WTC11 (cell line): Measurements from ENCODE around the gene YIF1A. TPM values are rescaled to one million over a fixed set of nuclear protein-coding genes. Genes with fewer than 3 reads are reported as not detected.
"Not testable (repeated sequence)": the region's sequence is repeated elsewhere in the genome, so short reads cannot be mapped to it uniquely, and the experiment has no call there.

Source experiments
- ATAC-seq: fragments of 200-7000 bp; cut with Tn5 transposase; 2 replicates; pipeline ENCODE4 v1.10.0; 2021; ENCODE audit warnings: mild to moderate bottlenecking, moderate library complexity
- CTCF ChIA-PET: fragments of 300-600 bp; sonication (Branson Sonifier 250); formaldehyde crosslinking; loops from one replicate; lab custom pipeline; 2021; ENCODE audit warnings: antibody characterized with exemption; lab: Charles Lee
- POLR2A ChIA-PET: fragments of 350-600 bp; sonication (Branson Sonifier 250); formaldehyde crosslinking; loops from one replicate; lab custom pipeline; 2021; ENCODE audit warnings: antibody characterized with exemption; lab: Charles Lee
- DNase-seq: peaks from one replicate; pipeline ENCODE4 v3.0.0; 2021; ENCODE audit warnings: low spot score
- H3K27ac Mint-ChIP-seq: 2 replicates; pipeline ENCODE4 v1.8.0; 2021; ENCODE audit warnings: mixed read lengths
- H3K27me3 Mint-ChIP-seq: 2 replicates; pipeline ENCODE4 v1.8.0; 2021; ENCODE audit warnings: low read depth, mild to moderate bottlenecking, moderate library complexity, mixed read lengths
- H3K36me3 Mint-ChIP-seq: 2 replicates; pipeline ENCODE4 v1.8.0; 2021; ENCODE audit warnings: mixed read lengths
- H3K4me1 Mint-ChIP-seq: 2 replicates; pipeline ENCODE4 v1.8.0; 2022; ENCODE audit warnings: mixed read lengths
- H3K4me3 Mint-ChIP-seq: 2 replicates; pipeline ENCODE4 v1.8.0; 2021; ENCODE audit warnings: mild to moderate bottlenecking, moderate library complexity, mixed read lengths
- H3K9me3 Mint-ChIP-seq: 2 replicates; pipeline ENCODE4 v1.8.0; 2021; ENCODE audit warnings: mixed read lengths
- AFF4 ChIP-seq: sonication (generic); formaldehyde crosslinking; IDR thresholded peaks from 2 replicates; pipeline ENCODE4 v1.8.1; 2023; ENCODE audit warnings: mild to moderate bottlenecking, missing genetic modification reagents, borderline replicate concordance
- ATF2 ChIP-seq: sonication (generic); formaldehyde crosslinking; IDR thresholded peaks from 2 replicates; pipeline ENCODE4 v1.8.1; 2022; ENCODE audit warnings: low read depth, missing genetic modification reagents, borderline replicate concordance
- CTCF ChIP-seq: fragments of 200-600 bp; IDR thresholded peaks from 2 replicates; pipeline ENCODE4 v1.8.0; 2022; ENCODE audit warnings: antibody characterized with exemption
- ELF4 ChIP-seq: sonication (generic); formaldehyde crosslinking; IDR thresholded peaks from 2 replicates; pipeline ENCODE4 v1.8.1; 2022; ENCODE audit warnings: low read depth, mild to moderate bottlenecking, moderate library complexity, missing genetic modification reagents
- EMX1 ChIP-seq: fragments of 250-450 bp; sonication (Bioruptor Pico); IDR thresholded peaks from 2 replicates; pipeline ENCODE4 v1.8.0; 2021; ENCODE audit warnings: mild to moderate bottlenecking
- FOXK1 ChIP-seq: sonication (generic); formaldehyde crosslinking; IDR thresholded peaks from 2 replicates; pipeline ENCODE4 v1.8.0; 2022; ENCODE audit warnings: mild to moderate bottlenecking, moderate library complexity, missing genetic modification reagents
- GTF2I ChIP-seq: fragments of 250-450 bp; sonication (Bioruptor Pico); conservative IDR thresholded peaks from 2 replicates; pipeline ENCODE4 v1.4.0; 2021; ENCODE audit warnings: mild to moderate bottlenecking
- IRF2 ChIP-seq: sonication (generic); formaldehyde crosslinking; IDR thresholded peaks from 2 replicates; pipeline ENCODE4 v1.8.0; 2022; ENCODE audit warnings: low read depth, missing genetic modification reagents, borderline replicate concordance
- JAZF1 ChIP-seq: fragments of 250-450 bp; sonication (Bioruptor Pico); IDR thresholded peaks from 2 replicates; pipeline ENCODE4 v1.9.0; 2021; ENCODE audit warnings: moderate library complexity, mild to moderate bottlenecking, inconsistent platforms
- MAX ChIP-seq: sonication (generic); formaldehyde crosslinking; IDR thresholded peaks from 2 replicates; pipeline ENCODE4 v1.8.0; 2022; ENCODE audit warnings: mild to moderate bottlenecking, missing genetic modification reagents
- MXD4 ChIP-seq: fragments of 250-450 bp; sonication (Bioruptor Pico); IDR thresholded peaks from 2 replicates; pipeline ENCODE4 v1.8.0; 2021; ENCODE audit warnings: mild to moderate bottlenecking, moderate library complexity, borderline replicate concordance
- RORB ChIP-seq: fragments of 250-450 bp; sonication (Bioruptor Pico); IDR thresholded peaks from 2 replicates; pipeline ENCODE4 v1.9.0; 2021; ENCODE audit warnings: mild to moderate bottlenecking
- TEAD4 ChIP-seq: sonication (generic); formaldehyde crosslinking; IDR thresholded peaks from 2 replicates; pipeline ENCODE4 v1.8.0; 2022; ENCODE audit warnings: mild to moderate bottlenecking, missing genetic modification reagents
- TP53 ChIP-seq: sonication (generic); formaldehyde crosslinking; IDR thresholded peaks from 2 replicates; pipeline ENCODE4 v1.8.1; 2023; ENCODE audit warnings: mild to moderate bottlenecking, missing genetic modification reagents
- ZNF138 ChIP-seq: sonication (generic); formaldehyde crosslinking; conservative IDR thresholded peaks from 2 replicates; pipeline ENCODE4 v1.8.1; 2022; ENCODE audit warnings: mild to moderate bottlenecking, moderate library complexity, missing genetic modification reagents
- ZNF416 ChIP-seq: fragments of 250-450 bp; sonication (Bioruptor Pico); IDR thresholded peaks from 2 replicates; pipeline ENCODE4 v1.9.0; 2021; ENCODE audit warnings: mild to moderate bottlenecking, inconsistent platforms
- ZNF423 ChIP-seq: fragments of 250-450 bp; sonication (Bioruptor Pico); IDR thresholded peaks from 2 replicates; pipeline ENCODE4 v2.1.2; 2022; ENCODE audit warnings: mild to moderate bottlenecking, moderate library complexity
- total RNA-seq: library from RNA; stranded (reverse); gene quantifications from 3 replicates; pipeline ENCODE4 v1.2.3, GENCODE V29; 2021
- TF ChIP-seq, protein P1 (sequence below): sonication (generic); formaldehyde crosslinking; IDR thresholded peaks from 2 replicates; pipeline ENCODE4 v1.8.1; 2023; ENCODE audit warnings: mild to moderate bottlenecking, missing genetic modification reagents
- TF ChIP-seq, protein P2 (sequence below): fragments of 250-450 bp; sonication (Bioruptor Pico); IDR thresholded peaks from 2 replicates; pipeline ENCODE4 v1.8.0; 2021; ENCODE audit warnings: mild to moderate bottlenecking

YIF1A gene
- total RNA-seq, 1 experiment from 2014 or later = 86.9 TPM

DNA sequence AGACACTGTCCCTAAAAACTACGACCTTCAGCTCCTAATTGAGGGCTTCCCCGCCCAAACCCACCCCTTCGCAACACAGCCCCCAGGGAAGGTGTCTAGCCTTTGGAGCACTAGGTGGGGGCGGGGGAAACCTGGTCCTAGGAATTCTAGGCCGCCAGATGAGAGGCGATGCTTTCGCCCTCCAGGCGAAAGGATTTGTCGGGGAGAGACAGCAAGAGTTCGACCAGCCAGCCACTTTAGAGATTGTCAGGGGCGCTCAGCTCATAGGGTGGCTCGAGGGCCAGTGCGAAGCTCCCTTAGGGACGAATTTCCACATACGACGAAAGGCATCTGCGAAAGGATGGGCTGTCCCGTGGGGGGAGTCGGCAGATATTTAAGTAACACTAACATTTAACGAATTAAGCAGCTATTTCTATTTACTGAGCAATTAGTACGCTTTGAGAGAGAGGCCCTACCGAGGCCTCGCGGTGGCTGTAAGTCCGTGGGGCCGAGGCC, 22.6 kb upstream of the YIF1A start (continued):
- no peak for TF ChIP-seq ATF2 (CRISPR knock-in tag)
- no peak for TF ChIP-seq EMX1 (CRISPR knock-in tag)
- TF ChIP-seq, protein P1, sequence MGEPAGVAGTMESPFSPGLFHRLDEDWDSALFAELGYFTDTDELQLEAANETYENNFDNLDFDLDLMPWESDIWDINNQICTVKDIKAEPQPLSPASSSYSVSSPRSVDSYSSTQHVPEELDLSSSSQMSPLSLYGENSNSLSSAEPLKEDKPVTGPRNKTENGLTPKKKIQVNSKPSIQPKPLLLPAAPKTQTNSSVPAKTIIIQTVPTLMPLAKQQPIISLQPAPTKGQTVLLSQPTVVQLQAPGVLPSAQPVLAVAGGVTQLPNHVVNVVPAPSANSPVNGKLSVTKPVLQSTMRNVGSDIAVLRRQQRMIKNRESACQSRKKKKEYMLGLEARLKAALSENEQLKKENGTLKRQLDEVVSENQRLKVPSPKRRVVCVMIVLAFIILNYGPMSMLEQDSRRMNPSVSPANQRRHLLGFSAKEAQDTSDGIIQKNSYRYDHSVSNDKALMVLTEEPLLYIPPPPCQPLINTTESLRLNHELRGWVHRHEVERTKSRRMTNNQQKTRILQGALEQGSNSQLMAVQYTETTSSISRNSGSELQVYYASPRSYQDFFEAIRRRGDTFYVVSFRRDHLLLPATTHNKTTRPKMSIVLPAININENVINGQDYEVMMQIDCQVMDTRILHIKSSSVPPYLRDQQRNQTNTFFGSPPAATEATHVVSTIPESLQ (CRISPR knock-in tag) = no peak
- no peak for TF ChIP-seq ZNF138 (CRISPR knock-in tag)
- TF ChIP-seq IRF2 (CRISPR knock-in tag) = no peak
- no peak for TF ChIP-seq RORB (CRISPR knock-in tag)
- TF ChIP-seq TEAD4 (CRISPR knock-in tag) = no peak
- TF ChIP-seq FOXK1 (CRISPR knock-in tag) = no peak
- TF ChIP-seq TP53 (CRISPR knock-in tag) = no peak
- no peak for TF ChIP-seq ELF4 (CRISPR knock-in tag)

DNA sequence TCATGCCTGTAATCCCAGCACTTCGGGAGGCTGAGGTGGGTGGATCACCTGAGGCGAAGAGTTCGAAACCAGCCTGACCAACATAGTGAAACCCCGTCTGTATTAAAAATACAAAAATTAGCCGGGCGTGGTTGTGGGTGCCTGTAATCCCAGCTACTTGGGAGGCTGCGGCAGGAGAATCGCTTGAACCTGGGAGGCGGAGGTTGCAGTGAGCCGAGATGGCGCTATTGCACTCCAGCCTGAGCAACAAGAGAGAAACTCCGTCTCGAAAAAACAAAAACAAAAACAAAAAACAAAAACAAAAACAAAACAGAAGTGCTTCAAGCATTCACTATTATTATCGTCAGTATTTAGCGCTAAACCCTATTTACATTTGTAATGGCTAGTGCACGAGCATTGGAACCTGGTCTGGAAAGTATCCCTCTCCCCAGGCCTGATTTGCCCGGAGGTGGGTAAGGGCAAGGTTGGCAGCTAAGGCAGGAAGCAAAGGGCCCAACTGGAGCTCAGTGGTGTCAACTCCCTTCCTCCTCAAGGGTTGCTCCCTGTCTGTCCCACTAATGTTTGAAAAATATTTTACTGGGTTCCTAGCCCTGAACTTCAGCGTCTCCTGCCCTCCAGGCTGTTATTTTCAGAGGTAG, 22.0 kb upstream of the YIF1A start:
- peak overlapping the region; percentile 20; the same call in 1 of the 2 replicates for H3K4me3 Mint-ChIP-seq
- not testable (repeated sequence) for H3K36me3 Mint-ChIP-seq, ATAC-seq, H3K27me3 Mint-ChIP-seq, DNase-seq, H3K9me3 Mint-ChIP-seq, H3K27ac Mint-ChIP-seq
- peaks cover 13% of the 10 kb centered on the region for H3K4me1 Mint-ChIP-seq
- ChIA-PET CTCF (interaction anchor here (0.6 to 5.8 kb wide), 37 partner anchors 11 to 711 kb away, joined by 3 to 319 read pairs (median 8); partner anchors contain the start of genes B4GAT1, MRPL11, RAB1B and RIN1), POLR2A (interaction anchor here (0.7 to 2.8 kb wide), 7 partner anchors 11 to 110 kb away, joined by 3 to 14 read pairs (median 3); partner anchors contain the start of genes RIN1 and YIF1A)

GRCh38 chr11:66310324-66310723, 21.4 kb upstream of the YIF1A start:
- H3K27ac Mint-ChIP-seq = no peak overlapping the region
- TF ChIP-seq ZNF416 (CRISPR knock-in tag) = no peak
- no peak for TF ChIP-seq FOXK1 (CRISPR knock-in tag)
- TF ChIP-seq JAZF1 (CRISPR knock-in tag) = no peak
- TF ChIP-seq GTF2I (CRISPR knock-in tag) = no peak
- TF ChIP-seq, protein P2, sequence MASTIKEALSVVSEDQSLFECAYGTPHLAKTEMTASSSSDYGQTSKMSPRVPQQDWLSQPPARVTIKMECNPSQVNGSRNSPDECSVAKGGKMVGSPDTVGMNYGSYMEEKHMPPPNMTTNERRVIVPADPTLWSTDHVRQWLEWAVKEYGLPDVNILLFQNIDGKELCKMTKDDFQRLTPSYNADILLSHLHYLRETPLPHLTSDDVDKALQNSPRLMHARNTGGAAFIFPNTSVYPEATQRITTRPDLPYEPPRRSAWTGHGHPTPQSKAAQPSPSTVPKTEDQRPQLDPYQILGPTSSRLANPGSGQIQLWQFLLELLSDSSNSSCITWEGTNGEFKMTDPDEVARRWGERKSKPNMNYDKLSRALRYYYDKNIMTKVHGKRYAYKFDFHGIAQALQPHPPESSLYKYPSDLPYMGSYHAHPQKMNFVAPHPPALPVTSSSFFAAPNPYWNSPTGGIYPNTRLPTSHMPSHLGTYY = no peak
- TF ChIP-seq MXD4 (CRISPR knock-in tag) = no peak
- no peak for TF ChIP-seq IRF2 (CRISPR knock-in tag)
- TF ChIP-seq, protein P1 (CRISPR knock-in tag) = no peak
- no peak for TF ChIP-seq CTCF
- TF ChIP-seq AFF4 (CRISPR knock-in tag) = no peak
- TF ChIP-seq TEAD4 (CRISPR knock-in tag) = no peak
- TF ChIP-seq MAX (CRISPR knock-in tag) = no peak
- TF ChIP-seq ZNF423 (CRISPR knock-in tag) = no peak

More at GRCh38 chr11:66310324-66310723, 21.4 kb upstream of the YIF1A start:
- ATAC-seq = no peak
- Mint-ChIP-seq H3K4me1 (peaks cover 13% of the 10 kb centered on the region), H3K36me3 (no peaks in the 10 kb centered on the region), H3K9me3 (no peaks in the 10 kb centered on the region), H3K4me3 (no peak overlapping the region), H3K27me3 (peaks cover 7% of the 10 kb centered on the region)
- POLR2A ChIA-PET = interaction anchor here (1.1 kb wide), 1 partner anchor 21 kb away, joined by 4 read pairs; the partner anchor contains the start of gene YIF1A
- DNase-seq = no peak
- CTCF ChIA-PET = interaction anchor here (0.7 to 5.8 kb wide), 16 partner anchors 10 to 108 kb away, joined by 3 to 319 read pairs (median 20); partner anchors contain the start of genes B4GAT1, RAB1B, RIN1 and TMEM151A
